H1 (cell line): ENCODE results near the gene ADCY5.

Experiments used
- CHD2 ChIP-seq: IDR thresholded peaks from 2 replicates; pipeline ENCODE4 v1.6.1; 2012; ENCODE audit warnings: low read length, improper control_type of control experiment
- CTCF ChIP-seq, 3 experiments: IDR thresholded peaks; 1 replicate in 2 of 3; 2 replicates in 1 of 3; pipeline versions ENCODE4 v1.5.1 to v1.6.1; 2011; ENCODE audit warnings: low read length in 3 of 3, mild to moderate bottlenecking in 3 of 3, inconsistent platforms in 2 of 3, low read depth in 1 of 3, moderate library complexity in 1 of 3; ENCODE audit not compliant: insufficient read depth in 1 of 3; ENCODE audit errors: control extremely low read depth in 1 of 3
- EGR1 ChIP-seq: IDR thresholded peaks from 2 replicates; pipeline ENCODE4 v1.6.1; 2011; ENCODE audit warnings: low read depth, low read length, borderline replicate concordance
- EP300 ChIP-seq, 2 experiments: IDR thresholded peaks; 1 replicate in 1 of 2; 2 replicates in 1 of 2; pipeline ENCODE4 v1.6.1; 2011 to 2012; ENCODE audit warnings: low read depth in 2 of 2, low read length in 2 of 2, mild to moderate bottlenecking in 2 of 2, borderline replicate concordance in 1 of 2, inconsistent platforms in 1 of 2, moderate library complexity in 1 of 2
- EZH2 ChIP-seq: fragments of 200-600 bp; sonication (generic); IDR thresholded peaks from 2 replicates; pipeline ENCODE4 v1.7.1; 2012; ENCODE audit warnings: low read depth, mild to moderate bottlenecking, moderate library complexity, low read length, inconsistent platforms; ENCODE audit not compliant: severe bottlenecking
- KDM5A ChIP-seq: fragments of 200-600 bp; IDR thresholded peaks from 2 replicates; pipeline ENCODE4 v1.7.1; 2012; ENCODE audit warnings: mild to moderate bottlenecking, low read length, inconsistent platforms, mixed read lengths
- POLR2A ChIP-seq, 2 experiments: IDR thresholded peaks; 1 replicate in 1 of 2; 2 replicates in 1 of 2; pipeline ENCODE4 v1.6.1; 2011; ENCODE audit warnings: low read depth in 2 of 2, low read length in 2 of 2, mild to moderate bottlenecking in 2 of 2; ENCODE audit errors: control extremely low read depth in 1 of 2
- POLR2AphosphoS5 ChIP-seq: IDR thresholded peaks from 2 replicates; pipeline ENCODE4 v1.6.1; 2011; ENCODE audit warnings: low read depth, low read length
- RAD21 ChIP-seq, 2 experiments: IDR thresholded peaks in 1 of 2; conservative IDR thresholded peaks in 1 of 2; 2 replicates each; pipeline ENCODE4 v1.6.1; 2011; ENCODE audit warnings: low read depth in 2 of 2, low read length in 2 of 2, improper control_type of control experiment in 1 of 2, inconsistent platforms in 1 of 2, mild to moderate bottlenecking in 1 of 2, moderate library complexity in 1 of 2
- RXRA ChIP-seq: IDR thresholded peaks from 2 replicates; pipeline ENCODE4 v1.6.1; 2011; ENCODE audit warnings: low read depth, mild to moderate bottlenecking, low read length, moderate library complexity; ENCODE audit not compliant: insufficient read depth
- TAF1 ChIP-seq: IDR thresholded peaks from 2 replicates; pipeline ENCODE4 v1.6.1; 2011; ENCODE audit warnings: mild to moderate bottlenecking, low read depth, low read length
- TCF12 ChIP-seq: IDR thresholded peaks from 2 replicates; pipeline ENCODE4 v1.6.1; 2011; ENCODE audit warnings: low read depth, mild to moderate bottlenecking, low read length
- YY1 ChIP-seq: IDR thresholded peaks from 2 replicates; pipeline ENCODE4 v1.6.1; 2011; ENCODE audit warnings: low read depth, mild to moderate bottlenecking, low read length

DNA sequence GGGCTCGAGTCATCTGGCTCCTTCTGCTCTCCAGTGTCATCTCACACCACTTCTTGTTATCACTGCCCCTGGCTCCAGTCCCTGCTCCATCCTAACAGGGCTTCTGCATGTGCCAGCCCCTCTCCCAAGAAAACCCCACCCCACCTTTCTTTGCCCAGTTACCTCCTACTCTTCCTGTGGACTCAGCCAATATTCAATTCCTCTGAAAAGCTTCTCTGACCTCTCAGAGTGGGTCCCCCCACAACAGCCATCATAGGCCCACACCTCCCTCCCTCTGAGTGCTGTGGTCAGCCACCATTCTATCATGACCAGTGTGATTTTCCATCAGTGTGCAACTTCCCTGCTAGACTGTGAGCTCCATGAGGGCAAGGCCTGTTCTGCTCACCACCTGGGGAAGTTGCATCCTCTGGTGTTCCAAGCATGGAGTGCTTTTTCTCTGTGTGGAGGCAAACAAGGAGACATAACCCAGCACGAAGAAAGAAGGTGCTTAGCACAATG lies 71.6 kb downstream of the ADCY5 start:
- TF ChIP-seq CTCF (IDR thresholded peaks at IDR 0.05; ENCODE audit: control extremely low read depth in 1 of 3, insufficient read depth in 1 of 3, low read depth in 1 of 3, low read length in 3 of 3) = no peak
- no peak for TF ChIP-seq EP300 (IDR thresholded peaks at IDR 0.05; ENCODE audit: borderline replicate concordance in 1 of 2, low read depth in 2 of 2, low read length in 2 of 2)
- no peak for TF ChIP-seq POLR2AphosphoS5
- TF ChIP-seq EZH2 = no peak
- TF ChIP-seq CHD2 = no peak
- TF ChIP-seq POLR2A (IDR thresholded peaks at IDR 0.05; ENCODE audit: control extremely low read depth in 1 of 2, low read depth in 2 of 2, low read length in 2 of 2) = no peak
- TF ChIP-seq RAD21 (IDR thresholded peaks at IDR 0.05 in 1 of 2, conservative IDR thresholded peaks at IDR 0.05 in 1 of 2; ENCODE audit: low read depth in 2 of 2, low read length in 2 of 2) = no peak
- TF ChIP-seq TCF12 = no peak
- no peak for TF ChIP-seq EGR1
- no peak for TF ChIP-seq TAF1
- no peak for TF ChIP-seq YY1
- TF ChIP-seq RXRA = no peak
- no peak for TF ChIP-seq KDM5A
